Testis (tissue), 3 donors: ENCODE results near the gene CCNJL. TPM values are rescaled to one million over a fixed set of nuclear protein-coding genes. Genes with fewer than 3 reads are reported as not detected.

Experiments
- DNase-seq: peaks from one replicate; pipeline ENCODE4 v3.0.0-alpha.2; 2019
- H3K27ac ChIP-seq, 2 donors: fragments of 200-600 bp; sonication (generic); one replicate each; pipeline ENCODE4 v1.5.1; 2019
- H3K27me3 ChIP-seq: fragments of 200-600 bp; sonication (generic); one replicate; pipeline ENCODE4 v1.5.1; 2019
- H3K36me3 ChIP-seq: fragments of 200-600 bp; sonication (generic); one replicate; pipeline ENCODE4 v1.5.1; 2017; ENCODE audit warnings: low read depth; ENCODE audit errors: missing control alignments
- H3K4me1 ChIP-seq: fragments of 200-600 bp; sonication (generic); one replicate; pipeline ENCODE4 v1.5.1; 2019
- H3K4me3 ChIP-seq, 2 donors: fragments of 200-600 bp; sonication (generic); one replicate each; pipeline ENCODE4 v1.5.1; 2017 to 2019
- H3K9me3 ChIP-seq: fragments of 200-600 bp; sonication (generic); one replicate; pipeline ENCODE4 v1.5.1; 2017
- POLR2A ChIP-seq: fragments of 450-650 bp; IDR thresholded peaks from one replicate; pipeline ENCODE4 v1.6.1; 2017; ENCODE audit warnings: antibody characterized with exemption, mild to moderate bottlenecking, moderate library complexity
- WGBS, 2 donors: methylation state at CpG; one replicate each; pipeline ENCODE4 v1.1.5; 2018; 5-methylcytosine and 5-hydroxymethylcytosine counted together
- intact Hi-C: fragments of 100-400 bp; cut with DNase I; formaldehyde crosslinking; loops from one replicate; pipeline ENCODE4 v1.15.1; 2023; ENCODE audit warnings: low total_unique reads
- polyA plus RNA-seq: library from polyadenylated mRNA; stranded (reverse); fragments of 350-450 nt; fragmentation: Illumina TruSeq; extraction: RNeasy Lipid Tissue Mini Kit (QIAGEN cat#74804); gene quantifications from one replicate; pipeline ENCODE4 v1.2.3, GENCODE V29; 2014; ENCODE audit warnings: low read depth, low replicate concordance; ENCODE audit not compliant: insufficient read depth
- total RNA-seq, 2 donors: library from RNA; depleted of rRNA; stranded (reverse); fragments of >200 nt; gene quantifications; one replicate each; pipeline ENCODE4 v1.2.3, GENCODE V29; 2016
- TF ChIP-seq, protein P1 (sequence below), 3 experiments: fragments of 450-650 bp in 2 of 3; fragments of 200-600 bp in 1 of 3; sonication (generic) in 1 of 3; IDR thresholded peaks; one replicate each; pipeline ENCODE4 v1.5.1; 2016 to 2019; ENCODE audit warnings: antibody characterized with exemption in 3 of 3, mild to moderate bottlenecking in 2 of 3, moderate library complexity in 1 of 3

CCNJL gene
- total and polyA plus RNA-seq, 3 donors from 2014 or later, result 23.6 to 47.0 (median 41.4) TPM

DNA sequence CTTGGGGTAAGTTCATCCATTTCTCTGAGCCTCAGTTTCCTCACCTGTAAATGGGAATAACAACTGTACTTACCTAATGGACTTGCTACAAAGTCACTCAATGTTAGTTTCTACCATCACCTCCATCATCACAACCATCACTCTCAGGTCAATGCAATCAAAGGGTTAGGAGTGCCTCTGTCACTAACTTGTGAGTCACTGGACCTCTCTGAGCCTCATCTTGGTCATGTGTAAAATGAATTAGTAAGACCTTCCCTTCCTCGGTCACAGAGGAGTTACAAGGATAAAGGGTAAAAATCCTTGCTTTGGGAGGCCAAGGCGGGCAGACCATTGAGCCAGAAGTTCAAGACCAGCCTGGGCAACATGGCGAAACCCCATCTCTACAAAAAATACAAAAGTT, 70.2 kb downstream of the CCNJL start:
- intact Hi-C loops, result no loop called here
- 84 to 93% methylated on average over 3 of the region's 3 CpGs for WGBS, 2 donors

GRCh38 chr5:160240350-160240749, 72.0 kb downstream of the CCNJL start:
- 24 to 27% methylated on average over 3 of the region's 3 CpGs for WGBS, 2 donors
- Histone ChIP-seq H3K9me3 (no peaks in the 10 kb centered on the region), H3K4me1 (peaks cover 17% of the 10 kb centered on the region), H3K27ac (peak overlapping the region; percentile 26 to 59), H3K4me3 (no peak overlapping the region), H3K27me3 (no peaks in the 10 kb centered on the region), H3K36me3 (no peaks in the 10 kb centered on the region)
- TF ChIP-seq, protein P1, sequence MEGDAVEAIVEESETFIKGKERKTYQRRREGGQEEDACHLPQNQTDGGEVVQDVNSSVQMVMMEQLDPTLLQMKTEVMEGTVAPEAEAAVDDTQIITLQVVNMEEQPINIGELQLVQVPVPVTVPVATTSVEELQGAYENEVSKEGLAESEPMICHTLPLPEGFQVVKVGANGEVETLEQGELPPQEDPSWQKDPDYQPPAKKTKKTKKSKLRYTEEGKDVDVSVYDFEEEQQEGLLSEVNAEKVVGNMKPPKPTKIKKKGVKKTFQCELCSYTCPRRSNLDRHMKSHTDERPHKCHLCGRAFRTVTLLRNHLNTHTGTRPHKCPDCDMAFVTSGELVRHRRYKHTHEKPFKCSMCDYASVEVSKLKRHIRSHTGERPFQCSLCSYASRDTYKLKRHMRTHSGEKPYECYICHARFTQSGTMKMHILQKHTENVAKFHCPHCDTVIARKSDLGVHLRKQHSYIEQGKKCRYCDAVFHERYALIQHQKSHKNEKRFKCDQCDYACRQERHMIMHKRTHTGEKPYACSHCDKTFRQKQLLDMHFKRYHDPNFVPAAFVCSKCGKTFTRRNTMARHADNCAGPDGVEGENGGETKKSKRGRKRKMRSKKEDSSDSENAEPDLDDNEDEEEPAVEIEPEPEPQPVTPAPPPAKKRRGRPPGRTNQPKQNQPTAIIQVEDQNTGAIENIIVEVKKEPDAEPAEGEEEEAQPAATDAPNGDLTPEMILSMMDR (IDR thresholded peaks at IDR 0.05), result no peak
- TF ChIP-seq POLR2A, result no peak
- intact Hi-C loops, result no loop called here
- peak; percentile 57 for DNase-seq

More for the DNA sequence above, 70.2 kb downstream of the CCNJL start:
- H3K36me3 ChIP-seq, result no peaks in the 10 kb centered on the region
- no peak for TF ChIP-seq POLR2A
- TF ChIP-seq, protein P1 (IDR thresholded peaks at IDR 0.05), result no peak
- no peaks in the 10 kb centered on the region for H3K9me3 ChIP-seq
- H3K4me1 ChIP-seq, result peaks cover 17% of the 10 kb centered on the region
- no peak overlapping the region for H3K27ac ChIP-seq
- no peaks in the 10 kb centered on the region for H3K27me3 ChIP-seq
- no peak overlapping the region for H3K4me3 ChIP-seq
- no peak for DNase-seq

DNA sequence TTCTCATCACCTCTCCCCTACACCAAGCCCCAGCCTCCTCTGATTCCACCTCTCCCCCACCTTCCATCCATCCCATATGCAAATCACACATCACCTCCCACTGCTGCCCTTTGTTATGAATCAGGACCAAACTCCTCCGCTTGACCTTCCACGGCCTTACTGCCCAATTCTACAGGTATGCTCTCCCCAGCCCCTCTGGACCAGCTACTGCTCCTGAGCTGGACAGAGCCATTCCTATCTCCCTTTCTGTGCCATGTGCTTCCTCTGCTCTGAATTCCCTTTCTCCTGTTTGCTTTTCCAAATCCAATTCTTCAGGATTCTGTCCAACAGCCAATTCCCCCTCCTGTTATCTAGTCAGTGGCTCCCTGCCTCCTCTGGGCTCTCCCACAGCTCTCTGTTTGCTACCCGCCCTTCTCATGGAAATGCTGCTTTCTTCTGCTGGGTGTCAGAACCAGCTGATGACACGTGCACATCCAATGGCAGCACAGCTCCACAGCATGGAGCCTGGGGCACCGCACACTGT, 74.7 kb downstream of the CCNJL start:
- Histone ChIP-seq H3K4me3 (no peak overlapping the region), H3K9me3 (no peaks in the 10 kb centered on the region), H3K36me3 (no peaks in the 10 kb centered on the region), H3K27me3 (no peaks in the 10 kb centered on the region), H3K27ac (peak overlapping the region; percentile 41 to 59), H3K4me1 (peaks cover 17% of the 10 kb centered on the region)
- WGBS, 2 donors, result 62 to 67% methylated on average over 5 of the region's 5 CpGs
- intact Hi-C loops, result no loop called here
- peak; percentile 80 for DNase-seq
- TF ChIP-seq, protein P1 (IDR thresholded peaks at IDR 0.05), result no peak
- no peak for TF ChIP-seq POLR2A

- 85 to 91% methylated on average over 5 of the region's 5 CpGs for WGBS, 2 donors
- Histone ChIP-seq H3K36me3 (no peaks in the 10 kb centered on the region), H3K4me1 (peaks cover 12% of the 10 kb centered on the region), H3K27me3 (no peaks in the 10 kb centered on the region), H3K9me3 (no peaks in the 10 kb centered on the region), H3K4me3 (no peak overlapping the region), H3K27ac (no peak overlapping the region)
- TF ChIP-seq, protein P1 (IDR thresholded peaks at IDR 0.05), result no peak
- no peak for TF ChIP-seq POLR2A
- intact Hi-C loops, result no loop called here
- DNase-seq, result no peak
These were observed 76.6 kb downstream of the CCNJL start for GRCh38 chr5:160235731-160236130.

DNA sequence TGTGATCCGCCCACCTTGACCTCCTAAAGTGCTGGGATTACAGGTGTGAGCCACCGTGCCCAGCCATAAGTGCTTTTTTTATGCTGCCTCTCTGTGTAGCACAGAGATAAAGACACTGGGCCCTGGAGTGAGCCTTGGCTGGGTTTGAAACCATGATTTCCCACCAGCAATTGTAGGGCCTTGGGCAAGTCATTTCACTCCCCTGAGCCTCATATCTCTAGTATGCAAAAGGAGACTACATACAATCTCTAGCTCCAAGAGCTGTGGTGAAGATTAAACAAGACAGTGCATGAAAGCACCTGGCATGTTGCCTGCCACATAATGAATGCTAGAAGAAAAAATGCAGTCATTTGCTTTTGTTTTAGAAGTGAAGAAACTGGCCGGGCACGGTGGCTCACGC, 79.1 kb downstream of the CCNJL start:
- H3K9me3 ChIP-seq, result no peaks in the 10 kb centered on the region
- peaks cover 6% of the 10 kb centered on the region for H3K4me1 ChIP-seq
- no peaks in the 10 kb centered on the region for H3K36me3 ChIP-seq
- intact Hi-C loops, result no loop called here
- WGBS, 2 donors, result 89 to 93% methylated on average over 5 of the region's 5 CpGs
- no peak for TF ChIP-seq POLR2A
- no peak overlapping the region for H3K27ac ChIP-seq
- no peaks in the 10 kb centered on the region for H3K27me3 ChIP-seq
- no peak for DNase-seq
- no peak overlapping the region for H3K4me3 ChIP-seq
